LHCN-M2 (cell line): ENCODE results near the gene ADGRV1. TPM values are rescaled to one million over a fixed set of nuclear protein-coding genes. Genes with fewer than 3 reads are reported as not detected.
A peak's percentile ranks its signal among the peaks of the same experiment; 100 is the strongest.
"Not testable (repeated sequence)": the region's sequence is repeated elsewhere in the genome, so short reads cannot be mapped to it uniquely, and the experiment has no call there.

Experiments used
- DNase-seq: peaks from one replicate; pipeline ENCODE4 v3.0.0-alpha.2; 2012; ENCODE audit warnings: low read depth
- total RNA-seq: library from RNA; depleted of rRNA; stranded (reverse); fragments of >200 nt; gene quantifications from 2 replicates; pipeline ENCODE4 v1.2.3, GENCODE V29; 2014

The ADGRV1 gene
- total RNA-seq, 1 experiment from 2014 or later, result 0.17 TPM

- no peak for DNase-seq
Observed at GRCh38 chr5:90899014-90899604, 340.5 kb downstream of the ADGRV1 start.

GRCh38 chr5:90901261-90901660 is 342.7 kb downstream of the ADGRV1 start:
- no peak for DNase-seq

- DNase-seq, result no peak
Observed at GRCh38 chr5:90902170-90902569, 343.6 kb downstream of the ADGRV1 start.

GRCh38 chr5:90902651-90903386 is 344.2 kb downstream of the ADGRV1 start:
- DNase-seq, result no peak

- peak; percentile 63 for DNase-seq
Observed at GRCh38 chr5:90909101-90909503, 350.5 kb downstream of the ADGRV1 start.

- no peak for DNase-seq
Observed at GRCh38 chr5:90909940-90910339, 351.3 kb downstream of the ADGRV1 start.

- no peak for DNase-seq
Observed at GRCh38 chr5:90911169-90911568, 352.6 kb downstream of the ADGRV1 start.

GRCh38 chr5:90912476-90912875 is 353.9 kb downstream of the ADGRV1 start:
- DNase-seq, result no peak

- no peak for DNase-seq
Observed at GRCh38 chr5:90915393-90915792, 356.8 kb downstream of the ADGRV1 start.

- DNase-seq, result no peak
Observed at GRCh38 chr5:90916947-90917800, 358.6 kb downstream of the ADGRV1 start.

- no peak for DNase-seq
Observed at GRCh38 chr5:90917928-90918668, 359.5 kb downstream of the ADGRV1 start.

GRCh38 chr5:90921418-90921973 is 362.9 kb downstream of the ADGRV1 start:
- DNase-seq, result no peak

- DNase-seq, result not testable (repeated sequence)
Observed at GRCh38 chr5:90924222-90924621, 365.6 kb downstream of the ADGRV1 start.

- not testable (repeated sequence) for DNase-seq
Observed at GRCh38 chr5:90929013-90929839, 370.6 kb downstream of the ADGRV1 start.

- DNase-seq, result no peak
Observed at GRCh38 chr5:90930062-90930461, 371.5 kb downstream of the ADGRV1 start.

GRCh38 chr5:90930756-90931431 is 372.3 kb downstream of the ADGRV1 start:
- DNase-seq, result no peak

GRCh38 chr5:90932052-90932699 is 373.6 kb downstream of the ADGRV1 start:
- peak; percentile 70 for DNase-seq

GRCh38 chr5:90933298-90933697 is 374.7 kb downstream of the ADGRV1 start:
- DNase-seq, result no peak

GRCh38 chr5:90934091-90934719 is 375.6 kb downstream of the ADGRV1 start:
- no peak for DNase-seq
